Liver (tissue), 9 donors: ENCODE measurements around the gene DAAM1. TPM values are rescaled to one million over a fixed set of nuclear protein-coding genes. Genes with fewer than 3 reads are reported as not detected.
A peak's percentile ranks its signal among the peaks of the same experiment; 100 is the strongest.

Experiments used
- DNase-seq: peaks from one replicate; pipeline ENCODE4 v3.0.0-alpha.2; 2017; ENCODE audit warnings: low spot score
- H3K27ac ChIP-seq, 2 donors: one replicate each; pipeline ENCODE4 v1.7.0; 2013; ENCODE audit warnings: inconsistent platforms in 2 of 2, low read length in 2 of 2, control low read depth in 1 of 2, low read depth in 1 of 2, mild to moderate bottlenecking in 1 of 2
- H3K27me3 ChIP-seq, 4 donors: one replicate each; pipeline versions ENCODE4 v1.6.1 to v1.7.0; 2013; ENCODE audit warnings: low read length in 3 of 4, inconsistent platforms in 1 of 4, mild to moderate bottlenecking in 1 of 4, moderate library complexity in 1 of 4; ENCODE audit not compliant: control insufficient read depth in 4 of 4, insufficient read depth in 4 of 4
- H3K36me3 ChIP-seq, 4 donors: one replicate each; pipeline versions ENCODE4 v1.6.1 to v1.7.0; 2013; ENCODE audit warnings: low read length in 3 of 4, mild to moderate bottlenecking in 3 of 4, low read depth in 1 of 4, moderate library complexity in 1 of 4; ENCODE audit not compliant: control insufficient read depth in 4 of 4, insufficient read depth in 3 of 4
- H3K4me1 ChIP-seq, 4 donors: one replicate each; pipeline versions ENCODE4 v1.6.1 to v1.7.0; 2013; ENCODE audit warnings: low read length in 3 of 4, mild to moderate bottlenecking in 3 of 4, moderate library complexity in 1 of 4; ENCODE audit not compliant: control insufficient read depth in 4 of 4, insufficient read depth in 4 of 4
- H3K4me3 ChIP-seq, 3 donors: one replicate each; pipeline versions ENCODE4 v1.6.1 to v1.7.0; 2013; ENCODE audit warnings: low read length in 3 of 3, control low read depth in 1 of 3, low read depth in 1 of 3, mild to moderate bottlenecking in 1 of 3
- H3K9ac ChIP-seq, 2 donors: one replicate each; pipeline ENCODE4 v1.7.0; 2013; ENCODE audit warnings: low read length in 2 of 2, mild to moderate bottlenecking in 2 of 2, moderate library complexity in 2 of 2, control low read depth in 1 of 2, low read depth in 1 of 2
- H3K9me3 ChIP-seq, 4 donors: one replicate each; pipeline versions ENCODE4 v1.6.1 to v1.7.0; 2013; ENCODE audit warnings: low read length in 3 of 4; ENCODE audit not compliant: control insufficient read depth in 4 of 4
- ATF3 ChIP-seq: IDR thresholded peaks from 2 replicates; pipeline ENCODE4 v1.6.1; 2016; ENCODE audit warnings: antibody characterized with exemption
- CTCF ChIP-seq: fragments of 150-350 bp; IDR thresholded peaks from 2 replicates; pipeline ENCODE4 v1.5.1; 2017; ENCODE audit warnings: improper control_type of control experiment, low read depth, low read length; ENCODE audit not compliant: missing input control
- EGR1 ChIP-seq, 2 donors: IDR thresholded peaks; 2 replicates each; pipeline ENCODE4 v1.6.1; 2016 to 2018; ENCODE audit warnings: antibody characterized with exemption in 2 of 2, low read depth in 2 of 2
- FOXA1 ChIP-seq: IDR thresholded peaks from 2 replicates; pipeline ENCODE4 v1.6.1; 2016; ENCODE audit warnings: antibody characterized with exemption
- FOXA2 ChIP-seq: IDR thresholded peaks from 2 replicates; pipeline ENCODE4 v1.6.1; 2016; ENCODE audit warnings: antibody characterized with exemption
- GABPA ChIP-seq, 2 donors: IDR thresholded peaks in 1 of 2; conservative IDR thresholded peaks in 1 of 2; 2 replicates each; pipeline ENCODE4 v1.6.1; 2016; ENCODE audit warnings: antibody characterized with exemption in 2 of 2, mild to moderate bottlenecking in 1 of 2, moderate library complexity in 1 of 2
- HNF4A ChIP-seq, 2 donors: conservative IDR thresholded peaks; 2 replicates each; pipeline ENCODE4 v1.6.1; 2016; ENCODE audit warnings: antibody characterized with exemption in 2 of 2, mild to moderate bottlenecking in 2 of 2
- HNF4G ChIP-seq: IDR thresholded peaks from 2 replicates; pipeline ENCODE4 v1.6.1; 2016; ENCODE audit warnings: antibody characterized with exemption
- JUND ChIP-seq, 2 donors: IDR thresholded peaks; 2 replicates each; pipeline ENCODE4 v1.6.1; 2016; ENCODE audit warnings: antibody characterized with exemption in 2 of 2
- MAX ChIP-seq: IDR thresholded peaks from 2 replicates; pipeline ENCODE4 v1.6.1; 2016; ENCODE audit warnings: antibody characterized with exemption
- NR2F2 ChIP-seq: IDR thresholded peaks from 2 replicates; pipeline ENCODE4 v1.6.1; 2016; ENCODE audit warnings: antibody characterized with exemption
- RAD21 ChIP-seq, 2 donors: IDR thresholded peaks; 2 replicates each; pipeline ENCODE4 v1.6.1; 2016; ENCODE audit warnings: antibody characterized with exemption in 2 of 2, mild to moderate bottlenecking in 2 of 2
- REST ChIP-seq: IDR thresholded peaks from 2 replicates; pipeline ENCODE4 v1.6.1; 2016; ENCODE audit warnings: antibody characterized with exemption, mild to moderate bottlenecking
- RXRA ChIP-seq, 2 donors: IDR thresholded peaks; 2 replicates each; pipeline ENCODE4 v1.6.1; 2017 to 2018; ENCODE audit warnings: antibody characterized with exemption in 2 of 2, mild to moderate bottlenecking in 1 of 2
- SP1 ChIP-seq: IDR thresholded peaks from 2 replicates; pipeline ENCODE4 v1.6.1; 2018; ENCODE audit warnings: antibody characterized with exemption, mild to moderate bottlenecking
- TAF1 ChIP-seq: conservative IDR thresholded peaks from 2 replicates; pipeline ENCODE4 v1.6.1; 2016; ENCODE audit warnings: antibody characterized with exemption, mild to moderate bottlenecking
- YY1 ChIP-seq: IDR thresholded peaks from 2 replicates; pipeline ENCODE4 v1.6.1; 2016; ENCODE audit warnings: antibody characterized with exemption, mild to moderate bottlenecking
- ZBTB33 ChIP-seq: IDR thresholded peaks from 2 replicates; pipeline ENCODE4 v1.6.1; 2016; ENCODE audit warnings: antibody characterized with exemption
- WGBS: extraction: QIAGEN DNeasy Blood & Tissue Kit; methylation state at CpG from one replicate; pipeline ENCODE4 v1.1.7; 2013; 5-methylcytosine and 5-hydroxymethylcytosine counted together
- polyA plus RNA-seq, 2 donors: library from polyadenylated mRNA; stranded (reverse) in 1 of 2; unstranded in 1 of 2; fragments of 200-250 nt in 1 of 2; fragments of >200 nt in 1 of 2; fragmentation: Nextera tagmentation in 1 of 2; extraction: Ambion mirVana in 1 of 2; gene quantifications; one replicate each; pipeline versions ENCODE4 v1.2.1 to v1.2.3, GENCODE V29; 2013 to 2015
- total RNA-seq, 2 donors: library from RNA; depleted of rRNA; stranded (reverse); fragments of >200 nt; gene quantifications; one replicate each; pipeline ENCODE4 v1.2.3, GENCODE V29; 2014
- donor health status: healthy.
- donor health status: healthy.
- donor health status: healthy.
- donor health status: healthy.
- donor health status: healthy.

DAAM1 gene
- total RNA-seq: 10 to 100 TPM; 20.9 to 28.4 TPM
- polyA plus RNA-seq: 10 to 100 TPM in 1 of 2 donors, 1 to 10 TPM in 1; 9.5 to 16.0 TPM

GRCh38 chr14:59188461-59189090, at the start of gene DAAM1:
Gene DAAM1, plus strand, starts transcription at chr14:59188667. Its CDS starts 74,811 bp downstream, at chr14:59263478.
- Histone ChIP-seq H3K9ac (peak within 1 kb of the TSS; percentile 93 to 99), H3K9me3 (no peaks in the 10 kb centered on the region), H3K27me3 (no peaks in the 10 kb centered on the region), H3K27ac (peak within 1 kb of the TSS; percentile 84 to 96), H3K36me3 (no peaks in the 10 kb centered on the region), H3K4me1 (peaks cover 0 to 31% (median 27%) of the 10 kb centered on the region in 4 donors), H3K4me3 (peak within 1 kb of the TSS; percentile 70 to 98 (median 92))
- peak; percentile 96 for DNase-seq
- TF ChIP-seq SP1 (peak; percentile 31), MAX (no peak), FOXA1 (no peak), NR2F2 (no peak), HNF4G (no peak), TAF1 (peak; percentile 88), JUND (IDR thresholded peaks at IDR 0.05) (peak; percentile 83 to 87), RXRA (IDR thresholded peaks at IDR 0.05) (no peak), ATF3 (no peak), ZBTB33 (no peak), EGR1 (IDR thresholded peaks at IDR 0.05; ENCODE audit: low read depth in 2 of 2) (peak in 1 of 2 donors; percentile 57), REST (peak; percentile 77), RAD21 (IDR thresholded peaks at IDR 0.05) (peak; percentile 26 to 42), HNF4A (conservative IDR thresholded peaks at IDR 0.05) (no peak), YY1 (peak; percentile 83), FOXA2 (no peak), CTCF (no peak), GABPA (IDR thresholded peaks at IDR 0.05 in 1 of 2, conservative IDR thresholded peaks at IDR 0.05 in 1 of 2) (no peak)
- under 1% methylated on average over 44 of the region's 44 CpGs for WGBS
